ENCODE measurements around the gene LHFPL5.

LHFPL5 gene

GRCh38 chr6:35794536-35795452 lies 10.4 kb upstream of the LHFPL5 start:
- DNase-seq = no peak

- DNase-seq = no peak
Measured at GRCh38 chr6:35795453-35796071, 9.6 kb upstream of the LHFPL5 start.

- no peak for DNase-seq
Measured at GRCh38 chr6:35796236-35796635, 8.9 kb upstream of the LHFPL5 start.

- no peak for DNase-seq
Measured at GRCh38 chr6:35797837-35798526, 7.2 kb upstream of the LHFPL5 start.

GRCh38 chr6:35798706-35799105 lies 6.4 kb upstream of the LHFPL5 start:
- DNase-seq = no peak

GRCh38 chr6:35801148-35801547 lies 4.0 kb upstream of the LHFPL5 start:
- DNase-seq = no peak

- DNase-seq = peak; percentile 88
Measured at GRCh38 chr6:35808688-35809087, 3.5 kb downstream of the LHFPL5 start.

GRCh38 chr6:35809809-35810208 lies 4.7 kb downstream of the LHFPL5 start:
- DNase-seq = no peak

GRCh38 chr6:35810971-35811698 lies 6.0 kb downstream of the LHFPL5 start:
- DNase-seq = peak; percentile 32

GRCh38 chr6:35811699-35811995 lies 6.5 kb downstream of the LHFPL5 start:
- no peak for DNase-seq

- DNase-seq = no peak
Measured at GRCh38 chr6:35817515-35817914, 12.4 kb downstream of the LHFPL5 start.

GRCh38 chr6:35823601-35824000 lies 18.4 kb downstream of the LHFPL5 start:
- no peak for DNase-seq

- DNase-seq = no peak
Measured at GRCh38 chr6:35824552-35825192, 19.5 kb downstream of the LHFPL5 start.

- no peak for DNase-seq
Measured at GRCh38 chr6:35829306-35829705, 24.2 kb downstream of the LHFPL5 start.

- no peak for DNase-seq
Measured at GRCh38 chr6:35831257-35832007, 26.3 kb downstream of the LHFPL5 start.

- DNase-seq = no peak
Measured at GRCh38 chr6:35833536-35833935, 28.4 kb downstream of the LHFPL5 start.

- DNase-seq = no peak
Measured at GRCh38 chr6:35839019-35839418, 33.9 kb downstream of the LHFPL5 start.

- DNase-seq = no peak
Measured at GRCh38 chr6:35842381-35842780, 37.2 kb downstream of the LHFPL5 start.

GRCh38 chr6:35844290-35844689 lies 39.1 kb downstream of the LHFPL5 start:
- no peak for DNase-seq

GRCh38 chr6:35850208-35850607 lies 45.1 kb downstream of the LHFPL5 start:
- DNase-seq = no peak

- no peak for DNase-seq
Measured at GRCh38 chr6:35852994-35853393, 47.8 kb downstream of the LHFPL5 start.

GRCh38 chr6:35856250-35856649 lies 51.1 kb downstream of the LHFPL5 start:
- DNase-seq = no peak

All from NCI-H1436 (cell line).